Body of pancreas (tissue), 4 donors: ENCODE data around the gene ARL4A. TPM values are rescaled to one million over a fixed set of nuclear protein-coding genes. Genes with fewer than 3 reads are reported as not detected.

Experiments
- ATAC-seq: fragments of 150-250 bp; one replicate; pipeline ENCODE4 v1.9.1; 2016
- DNase-seq, 4 donors: peaks; one replicate each; pipeline ENCODE4 v3.0.0-alpha.2; 2019
- H3K27ac ChIP-seq, 4 donors: fragments of 200-600 bp; sonication (generic); 1 replicate in 3 of 4; 2 replicates in 1 of 4; pipeline versions ENCODE4 v1.5.1 to v1.6.1; 2016 to 2019; ENCODE audit warnings: mild to moderate bottlenecking in 1 of 4, mixed read lengths in 1 of 4, moderate library complexity in 1 of 4
- H3K27me3 ChIP-seq, 2 donors: fragments of 200-600 bp; sonication (generic); one replicate each; pipeline ENCODE4 v1.6.0; 2016; ENCODE audit warnings: mild to moderate bottlenecking in 1 of 2
- H3K36me3 ChIP-seq, 2 donors: fragments of 200-600 bp; sonication (generic); replicated peaks in 1 of 2; 2 replicates each; pipeline ENCODE4 v1.5.1; 2016; ENCODE audit warnings: low read depth in 2 of 2; ENCODE audit not compliant: insufficient read depth in 1 of 2
- H3K4me1 ChIP-seq: fragments of 200-600 bp; sonication (generic); one replicate; pipeline ENCODE4 v1.6.0; 2016
- H3K4me3 ChIP-seq, 2 donors: fragments of 200-600 bp; sonication (generic); 1 replicate in 1 of 2; 2 replicates in 1 of 2; pipeline ENCODE4 v1.5.1; 2016 to 2019
- H3K9me3 ChIP-seq, 3 donors: fragments of 200-600 bp; sonication (generic); 1 replicate in 2 of 3; 2 replicates in 1 of 3; pipeline ENCODE4 v1.5.1; 2016
- POLR2A ChIP-seq, 3 donors: fragments of 450-650 bp; IDR thresholded peaks; one replicate each; pipeline ENCODE4 v1.6.1; 2016; ENCODE audit warnings: antibody characterized with exemption in 3 of 3, mild to moderate bottlenecking in 2 of 3
- WGBS, 2 donors: methylation state at CpG; one replicate each; pipeline ENCODE4 v1.1.5; 2017; 5-methylcytosine and 5-hydroxymethylcytosine counted together
- intact Hi-C: fragments of 100-400 bp; cut with DNase I; formaldehyde crosslinking; loops from one replicate; pipeline ENCODE4 v1.15.1; 2023
- total RNA-seq, 2 donors: library from RNA; depleted of rRNA; stranded (reverse); fragments of >200 nt; gene quantifications; one replicate each; pipeline ENCODE4 v1.1.0, GENCODE V29; 2016
- TF ChIP-seq, protein P1 (sequence below), 7 experiments: fragments of 450-650 bp in 4 of 7; fragments of 200-600 bp in 3 of 7; sonication (generic) in 3 of 7; IDR thresholded peaks; one replicate each; pipeline ENCODE4 v1.5.1; 2016 to 2019; ENCODE audit warnings: antibody characterized with exemption in 7 of 7

ARL4A gene
- total RNA-seq, 2 donors from 2014 or later = 4.0 to 13.0 TPM

DNA sequence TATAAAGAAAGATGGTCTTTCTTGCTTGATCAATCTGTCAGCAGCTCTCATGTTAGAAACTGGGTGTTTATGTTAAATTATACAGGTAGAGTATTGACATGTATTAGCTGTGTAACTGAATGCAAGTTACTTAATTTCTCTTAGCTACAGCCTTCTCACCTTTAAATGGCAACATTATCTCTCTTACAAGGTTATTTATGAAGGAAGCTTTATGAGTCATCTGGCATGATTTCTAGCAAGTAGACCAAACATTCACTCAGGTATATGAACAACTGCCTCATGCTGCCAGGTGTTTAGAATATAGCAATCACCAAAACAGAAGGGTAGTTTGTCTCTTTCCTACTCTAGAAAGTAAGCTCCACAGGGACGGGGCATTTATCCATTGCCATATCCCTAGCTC, 8.5 kb downstream of the ARL4A start:
- peak; percentile 55 for ATAC-seq

GRCh38 chr7:12699299-12699698, 11.9 kb downstream of the ARL4A start:
- Histone ChIP-seq H3K27me3 (no peaks in the 10 kb centered on the region), H3K4me1 (peaks cover 9% of the 10 kb centered on the region), H3K9me3 (no peaks in the 10 kb centered on the region), H3K36me3 (no peaks in the 10 kb centered on the region), H3K4me3 (no peak overlapping the region), H3K27ac (no peak overlapping the region)
- no peak for ATAC-seq
- no peak for DNase-seq
- TF ChIP-seq POLR2A (IDR thresholded peaks at IDR 0.05) = no peak
- TF ChIP-seq, protein P1, sequence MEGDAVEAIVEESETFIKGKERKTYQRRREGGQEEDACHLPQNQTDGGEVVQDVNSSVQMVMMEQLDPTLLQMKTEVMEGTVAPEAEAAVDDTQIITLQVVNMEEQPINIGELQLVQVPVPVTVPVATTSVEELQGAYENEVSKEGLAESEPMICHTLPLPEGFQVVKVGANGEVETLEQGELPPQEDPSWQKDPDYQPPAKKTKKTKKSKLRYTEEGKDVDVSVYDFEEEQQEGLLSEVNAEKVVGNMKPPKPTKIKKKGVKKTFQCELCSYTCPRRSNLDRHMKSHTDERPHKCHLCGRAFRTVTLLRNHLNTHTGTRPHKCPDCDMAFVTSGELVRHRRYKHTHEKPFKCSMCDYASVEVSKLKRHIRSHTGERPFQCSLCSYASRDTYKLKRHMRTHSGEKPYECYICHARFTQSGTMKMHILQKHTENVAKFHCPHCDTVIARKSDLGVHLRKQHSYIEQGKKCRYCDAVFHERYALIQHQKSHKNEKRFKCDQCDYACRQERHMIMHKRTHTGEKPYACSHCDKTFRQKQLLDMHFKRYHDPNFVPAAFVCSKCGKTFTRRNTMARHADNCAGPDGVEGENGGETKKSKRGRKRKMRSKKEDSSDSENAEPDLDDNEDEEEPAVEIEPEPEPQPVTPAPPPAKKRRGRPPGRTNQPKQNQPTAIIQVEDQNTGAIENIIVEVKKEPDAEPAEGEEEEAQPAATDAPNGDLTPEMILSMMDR (IDR thresholded peaks at IDR 0.05) = no peak
- intact Hi-C loops = no loop called here
- 94 to 95% methylated on average over 10 of the region's 10 CpGs for WGBS, 2 donors

More for the DNA sequence above, 8.5 kb downstream of the ARL4A start:
- H3K9me3 ChIP-seq = no peaks in the 10 kb centered on the region
- no peaks in the 10 kb centered on the region for H3K36me3 ChIP-seq
- H3K27me3 ChIP-seq = no peaks in the 10 kb centered on the region
- WGBS, 2 donors = 81 to 96% methylated on average over 1 of the region's 1 CpG
- no peak overlapping the region for H3K4me3 ChIP-seq
- DNase-seq = no peak
- intact Hi-C loops = no loop called here
- no peak overlapping the region for H3K27ac ChIP-seq
- no peak for TF ChIP-seq POLR2A (IDR thresholded peaks at IDR 0.05)
- peaks cover 9% of the 10 kb centered on the region for H3K4me1 ChIP-seq

DNA sequence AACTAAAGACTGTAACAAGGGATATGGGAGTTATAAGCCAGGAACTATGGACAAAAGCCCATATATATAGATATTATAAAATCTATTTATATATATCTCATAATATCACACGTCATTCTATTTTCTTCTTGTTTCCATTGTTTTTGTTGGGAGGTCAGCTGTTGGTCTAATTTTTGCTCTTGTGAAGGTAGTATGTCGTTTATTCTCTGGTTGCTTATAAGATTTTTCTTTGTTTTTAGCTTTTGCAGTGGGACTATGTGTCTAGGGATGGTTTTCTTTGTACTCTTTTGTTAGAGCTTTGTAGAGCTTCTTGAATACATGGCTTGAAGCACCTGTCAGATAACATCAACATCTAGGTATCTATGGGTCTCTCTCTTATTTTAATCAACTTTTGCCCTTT, 14.0 kb downstream of the ARL4A start:
- no peak overlapping the region for H3K27ac ChIP-seq
- no peaks in the 10 kb centered on the region for H3K9me3 ChIP-seq
- H3K4me3 ChIP-seq = no peak overlapping the region
- TF ChIP-seq, protein P1 (IDR thresholded peaks at IDR 0.05) = no peak
- TF ChIP-seq POLR2A (IDR thresholded peaks at IDR 0.05) = no peak
- DNase-seq = no peak
- ATAC-seq = no peak
- H3K4me1 ChIP-seq = no peaks in the 10 kb centered on the region
- 69 to 83% methylated on average over 2 of the region's 2 CpGs for WGBS, 2 donors
- no peaks in the 10 kb centered on the region for H3K27me3 ChIP-seq
- intact Hi-C loops = no loop called here
- H3K36me3 ChIP-seq = no peaks in the 10 kb centered on the region

- WGBS, 2 donors = 52 to 84% methylated on average over 2 of the region's 2 CpGs
- H3K36me3 ChIP-seq = no peaks in the 10 kb centered on the region
- no peaks in the 10 kb centered on the region for H3K9me3 ChIP-seq
- no peaks in the 10 kb centered on the region for H3K27me3 ChIP-seq
- no peak overlapping the region for H3K4me3 ChIP-seq
- TF ChIP-seq, protein P1 (IDR thresholded peaks at IDR 0.05) = no peak
- no peak for TF ChIP-seq POLR2A (IDR thresholded peaks at IDR 0.05)
- no peaks in the 10 kb centered on the region for H3K4me1 ChIP-seq
- DNase-seq = no peak
- H3K27ac ChIP-seq = no peak overlapping the region
- no peak for ATAC-seq
- intact Hi-C loops = no loop called here
These were observed 16.4 kb downstream of the ARL4A start for GRCh38 chr7:12703881-12704280.

DNA sequence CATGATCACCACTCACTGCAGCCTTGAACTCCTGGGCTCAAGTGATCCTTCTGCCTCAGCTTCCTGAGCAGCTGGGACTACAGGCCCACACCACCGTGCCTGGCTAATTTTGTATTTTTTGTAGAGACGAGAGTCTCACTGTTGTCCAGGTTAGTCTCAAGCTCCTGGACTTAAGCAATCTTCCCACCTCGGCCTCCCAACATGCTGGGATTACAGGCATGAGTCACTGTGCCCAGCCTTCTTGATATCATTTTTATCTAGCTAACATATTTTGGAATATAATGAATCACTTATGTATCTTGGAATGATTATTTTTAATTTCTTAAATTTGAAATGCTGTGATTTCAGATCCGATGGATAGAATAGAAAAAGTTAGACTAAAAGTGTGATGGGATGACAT, 18.4 kb downstream of the ARL4A start:
- no peaks in the 10 kb centered on the region for H3K36me3 ChIP-seq
- no peaks in the 10 kb centered on the region for H3K4me1 ChIP-seq
- 91 to 94% methylated on average over 4 of the region's 4 CpGs for WGBS, 2 donors
- no peaks in the 10 kb centered on the region for H3K27me3 ChIP-seq
- ATAC-seq (no peak), DNase-seq (no peak)
- H3K9me3 ChIP-seq = no peaks in the 10 kb centered on the region
- H3K27ac ChIP-seq = no peak overlapping the region
- no peak for TF ChIP-seq POLR2A (IDR thresholded peaks at IDR 0.05)
- TF ChIP-seq, protein P1 (IDR thresholded peaks at IDR 0.05) = no peak
- intact Hi-C loops = no loop called here
- H3K4me3 ChIP-seq = no peak overlapping the region
